HepG2 (cell line): ENCODE results near the gene TRAK1. TPM values are rescaled to one million over a fixed set of nuclear protein-coding genes. Genes with fewer than 3 reads are reported as not detected.

ENCODE experiments used
- ATAC-seq: fragments of 200-7000 bp; cut with Tn5 transposase; 3 replicates; pipeline ENCODE4 v1.9.1; 2020; ENCODE audit warnings: mild to moderate bottlenecking, moderate library complexity
- BruUV-seq: library from RNA; stranded (reverse); fragments of 400-500 nt; replicated peaks from 2 replicates; lab custom pipeline; 2021; lab: Mats Ljungman, UMichigan
- CTCF ChIA-PET: fragments of 300-600 bp; formaldehyde crosslinking; extraction: SDS; loops from one replicate; lab custom pipeline; 2021; ENCODE audit warnings: low total read pairs, inconsistent platforms, low intra/inter-chr PET ratio; lab: Yijun Ruan, JAX
- POLR2A ChIA-PET: fragments of 350-600 bp; sonication (Branson Sonifier 250); formaldehyde crosslinking; loops from one replicate; lab custom pipeline; 2020; ENCODE audit warnings: antibody characterized with exemption, inconsistent platforms; lab: Yijun Ruan, JAX
- DNase-seq: peaks from one replicate; pipeline ENCODE4 v3.0.0-alpha.2; 2015; ENCODE audit warnings: low spot score
- FAIRE-seq: peaks from 3 replicates; lab custom pipeline; 2011; peaks lifted over from hg19 to GRCh38; lab: Jason Lieb, UNC
- H2AFZ ChIP-seq: one replicate; pipeline ENCODE4 v1.6.1; 2011; ENCODE audit warnings: low read length, inconsistent platforms
- H3K27ac ChIP-seq: fragments of 300-600 bp; 3 replicates; pipeline ENCODE4 v1.8.0; 2011; ENCODE audit warnings: mixed run types, mild to moderate bottlenecking, mixed read lengths, low read length, inconsistent platforms; ENCODE audit not compliant: insufficient read depth; ENCODE audit errors: extremely low read length
- H3K27me3 ChIP-seq, 2 experiments: fragments of 200-600 bp in 1 of 2; 2 replicates in 1 of 2; 3 replicates in 1 of 2; pipeline versions ENCODE4 v1.6.0 to v1.8.0; 2011; ENCODE audit warnings: low read length in 2 of 2, mild to moderate bottlenecking in 2 of 2, moderate library complexity in 2 of 2, inconsistent platforms in 1 of 2; ENCODE audit not compliant: insufficient read depth in 2 of 2, control insufficient read depth in 1 of 2
- H3K36me3 ChIP-seq, 2 experiments: fragments of 200-600 bp in 1 of 2; replicated peaks in 1 of 2; 2 replicates in 1 of 2; 3 replicates in 1 of 2; pipeline versions ENCODE4 v1.5.1 to v1.8.0; 2011; ENCODE audit warnings: low read length in 2 of 2, inconsistent platforms in 1 of 2; ENCODE audit not compliant: insufficient read depth in 2 of 2, control insufficient read depth in 1 of 2
- H3K4me1 ChIP-seq: 2 replicates; pipeline ENCODE4 v1.5.1; 2012; ENCODE audit warnings: low read length, inconsistent platforms; ENCODE audit not compliant: insufficient read depth
- H3K4me2 ChIP-seq: 2 replicates; pipeline ENCODE4 v1.6.0; 2011; ENCODE audit warnings: low read depth, low read length, inconsistent platforms
- H3K4me3 ChIP-seq, 3 experiments: fragments of 200-600 bp in 1 of 3; sonication (generic), shearing (Covaris generic) in 1 of 3; replicated peaks in 1 of 3; 2 replicates each; pipeline ENCODE4 v1.5.1; 2011 to 2016; ENCODE audit warnings: low read length in 3 of 3, inconsistent platforms in 2 of 3, low read depth in 2 of 3, mild to moderate bottlenecking in 2 of 3, control low read depth in 1 of 3, mixed read lengths in 1 of 3; ENCODE audit not compliant: insufficient read depth in 1 of 3
- H3K79me2 ChIP-seq: one replicate; pipeline ENCODE4 v1.6.1; 2011; ENCODE audit warnings: low read length, inconsistent platforms; ENCODE audit not compliant: insufficient read depth
- H3K9ac ChIP-seq: 2 replicates; pipeline ENCODE4 v1.6.0; 2011; ENCODE audit warnings: mild to moderate bottlenecking, low read depth, low read length, inconsistent platforms; ENCODE audit not compliant: insufficient read depth
- H3K9me3 ChIP-seq: 2 replicates; pipeline ENCODE4 v1.5.1; 2012; ENCODE audit warnings: mild to moderate bottlenecking, low read length
- H4K20me1 ChIP-seq: 2 replicates; pipeline ENCODE4 v1.6.0; 2011; ENCODE audit warnings: inconsistent platforms, mild to moderate bottlenecking, low read length, moderate library complexity; ENCODE audit not compliant: insufficient read depth
- ATF3 ChIP-seq: sonication (generic); formaldehyde crosslinking; IDR thresholded peaks from 2 replicates; pipeline ENCODE4 v1.4.0; 2020; ENCODE audit warnings: missing genetic modification reagents
- FOXA3 ChIP-seq: IDR thresholded peaks from 2 replicates; pipeline ENCODE4 v1.6.1; 2016; ENCODE audit warnings: missing genetic modification reagents, missing compliant biosample characterization
- FOXK1 ChIP-seq: sonication (generic); formaldehyde crosslinking; IDR thresholded peaks from 2 replicates; pipeline ENCODE4 v1.4.0; 2020; ENCODE audit warnings: low read depth, missing genetic modification reagents, borderline replicate concordance
- GFI1 ChIP-seq: sonication (generic); formaldehyde crosslinking; IDR thresholded peaks from 2 replicates; pipeline ENCODE4 v1.5.0; 2020; ENCODE audit warnings: missing genetic modification reagents, mild to moderate bottlenecking, borderline replicate concordance
- KDM3A ChIP-seq: IDR thresholded peaks from 2 replicates; pipeline ENCODE4 v1.6.1; 2018; ENCODE audit warnings: low read depth, missing compliant biosample characterization
- PAF1 ChIP-seq: IDR thresholded peaks from 2 replicates; pipeline ENCODE4 v1.6.1; 2016; ENCODE audit warnings: missing genetic modification reagents, missing compliant biosample characterization
- PBX3 ChIP-seq: sonication (generic); formaldehyde crosslinking; IDR thresholded peaks from 2 replicates; pipeline ENCODE4 v1.8.1; 2023; ENCODE audit warnings: missing genetic modification reagents, inconsistent platforms, borderline replicate concordance
- SMARCC2 ChIP-seq: fragments of 450-650 bp; IDR thresholded peaks from 2 replicates; pipeline ENCODE4 v1.6.1; 2017; ENCODE audit warnings: antibody characterized with exemption, mild to moderate bottlenecking
- TBX2 ChIP-seq: sonication (generic); formaldehyde crosslinking; IDR thresholded peaks from 2 replicates; pipeline ENCODE4 v1.5.0; 2020; ENCODE audit warnings: missing genetic modification reagents, mild to moderate bottlenecking, borderline replicate concordance
- THRA ChIP-seq: sonication (generic); formaldehyde crosslinking; IDR thresholded peaks from 2 replicates; pipeline ENCODE4 v1.4.0; 2020; ENCODE audit warnings: missing genetic modification reagents, borderline replicate concordance
- TIGD3 ChIP-seq: sonication (generic); formaldehyde crosslinking; IDR thresholded peaks from 2 replicates; pipeline ENCODE4 v1.5.1; 2020; ENCODE audit warnings: mild to moderate bottlenecking, missing genetic modification reagents, borderline replicate concordance
- ZBTB44 ChIP-seq: sonication (generic); formaldehyde crosslinking; IDR thresholded peaks from 2 replicates; pipeline ENCODE4 v1.4.0; 2020; ENCODE audit warnings: missing genetic modification reagents
- ZNF484 ChIP-seq: sonication (generic); formaldehyde crosslinking; IDR thresholded peaks from 2 replicates; pipeline ENCODE4 v1.5.1; 2020; ENCODE audit warnings: mild to moderate bottlenecking, low read depth, missing genetic modification reagents, borderline replicate concordance
- ZNF879 ChIP-seq: sonication (generic); formaldehyde crosslinking; IDR thresholded peaks from 2 replicates; pipeline ENCODE4 v1.8.1; 2023; ENCODE audit warnings: missing genetic modification reagents
- WGBS: methylation state at CpG from one replicate; pipeline ENCODE4 v1.1.6; 2017; ENCODE audit warnings: low lambda C conversion rate; 5-methylcytosine and 5-hydroxymethylcytosine counted together
- in situ Hi-C: cut with HindIII; loops from 2 replicates; pipeline ENCODE4 v1.10.0; 2017; ENCODE audit warnings: low pct_unique_long_range_greater_than_20kb; ENCODE audit not compliant: extremely low pct_ligation_motif_present
- intact Hi-C: fragments of 100-400 bp; cut with micrococcal nuclease; formaldehyde crosslinking; loops from one replicate; pipeline ENCODE4 v1.10.0; 2022; ENCODE audit not compliant: unreplicated experiment
- polyA plus RNA-seq, 8 experiments: library from polyadenylated mRNA; depleted of rRNA in 3 of 8; stranded (reverse) in 7 of 8; unstranded in 1 of 8; fragments of >200 nt; fragmentation: Illumina TruSeq in 4 of 8; extraction: Trizol in 4 of 8; gene quantifications; 2 replicates each; pipeline versions ENCODE4 v1.2.1 to v1.2.3, GENCODE V29; 2011 to 2016; ENCODE audit warnings: low read depth in 4 of 8, missing spikeins in 1 of 8, mixed read lengths in 1 of 8; ENCODE audit not compliant: insufficient read depth in 1 of 8
- total RNA-seq, 5 experiments: library from RNA; depleted of rRNA; stranded (reverse); fragments of >200 nt; fragmentation: Illumina TruSeq; extraction: Trizol; gene quantifications; 2 replicates each; pipeline ENCODE4 v1.2.3, GENCODE V29; 2016; ENCODE audit warnings: low read depth in 1 of 5

TRAK1 gene
- total and polyA plus RNA-seq, 2 of the 13 experiments (the other 11 are each of a cell fraction or from before 2014, with no cell fraction given): 20.5 to 46.6 TPM

GRCh38 chr3:42269647-42270046, 178.5 kb downstream of the TRAK1 start:
- Histone ChIP-seq H3K9ac (no peak overlapping the region), H2AFZ (no peak overlapping the region), H3K4me3 (no peak overlapping the region), H4K20me1 (no peaks in the 10 kb centered on the region), H3K4me2 (no peak overlapping the region), H3K27ac (no peak overlapping the region), H3K36me3 (no peaks in the 10 kb centered on the region), H3K4me1 (no peaks in the 10 kb centered on the region), H3K27me3 (peaks cover 5 to 14% of the 10 kb centered on the region in 2 experiments; a peak in 3 of 5 replicates), H3K9me3 (no peaks in the 10 kb centered on the region), H3K79me2 (no peaks in the 10 kb centered on the region)
- FAIRE-seq (no peak), DNase-seq (no peak), ATAC-seq (no peak)
- WGBS: 67% methylated on average over 7 of the region's 7 CpGs
- in situ Hi-C loops: no loop called here
- POLR2A ChIA-PET: no interaction called here
- no TSS peak for BruUV-seq
- intact Hi-C loops: no loop called here
- CTCF ChIA-PET: no interaction called here
- TF ChIP-seq TIGD3 (CRISPR knock-in tag) (no peak), SMARCC2 (no peak), THRA (CRISPR knock-in tag) (no peak), ZBTB44 (no peak), ATF3 (CRISPR knock-in tag) (no peak), ZNF484 (CRISPR knock-in tag) (no peak), PAF1 (CRISPR knock-in tag) (no peak), TBX2 (CRISPR knock-in tag) (no peak), ZNF879 (CRISPR knock-in tag) (no peak), FOXK1 (no peak), PBX3 (no peak), KDM3A (CRISPR knock-in tag) (no peak), FOXA3 (no peak), GFI1 (CRISPR knock-in tag) (no peak)
